Muscle of leg (tissue), 11 donors: ENCODE results near the gene TRIM9. TPM values are rescaled to one million over a fixed set of nuclear protein-coding genes. Genes with fewer than 3 reads are reported as not detected.
"Not testable (repeated sequence)": the region's sequence is repeated elsewhere in the genome, so short reads cannot be mapped to it uniquely, and the experiment has no call there.

Experiments used
- DNase-seq: peaks from one replicate; pipeline ENCODE4 v3.0.0; 2013
- H3K27ac ChIP-seq: one replicate; pipeline ENCODE4 v1.5.1; 2013; ENCODE audit warnings: mild to moderate bottlenecking, low read length, control low read depth
- H3K27me3 ChIP-seq: one replicate; pipeline ENCODE4 v1.6.1; 2013; ENCODE audit warnings: low read length; ENCODE audit not compliant: control insufficient read depth, insufficient read depth
- H3K36me3 ChIP-seq: one replicate; pipeline ENCODE4 v1.6.1; 2013; ENCODE audit warnings: low read length; ENCODE audit not compliant: control insufficient read depth, insufficient read depth
- H3K4me1 ChIP-seq: one replicate; pipeline ENCODE4 v1.6.1; 2013; ENCODE audit warnings: low read length; ENCODE audit not compliant: control insufficient read depth, insufficient read depth
- H3K4me3 ChIP-seq: one replicate; pipeline ENCODE4 v1.5.1; 2013; ENCODE audit warnings: low read length, control low read depth
- H3K9me3 ChIP-seq: replicated peaks from 2 replicates; pipeline ENCODE4 v1.6.1; 2013; ENCODE audit warnings: low read depth, low read length; ENCODE audit not compliant: control insufficient read depth
- WGBS: methylation state at CpG from one replicate; pipeline ENCODE4 v1.1.5; 2013; ENCODE audit warnings: missing lambda C conversion rate; ENCODE audit not compliant: insufficient coverage; 5-methylcytosine and 5-hydroxymethylcytosine counted together
- polyA plus RNA-seq, 8 donors: library from polyadenylated mRNA; unstranded; fragments of 120-200 nt; gene quantifications; one replicate each; pipeline versions ENCODE4 v1.2.1 to v1.2.3, GENCODE V29; 2013; ENCODE audit warnings: inconsistent platforms in 1 of 8, low replicate concordance in 1 of 8; ENCODE audit not compliant: insufficient read length in 8 of 8, insufficient read depth in 1 of 8
- total RNA-seq: library from RNA; stranded (reverse); fragments of 120-200 nt; gene quantifications from one replicate; pipeline ENCODE4 v1.2.4, GENCODE V29; 2013

TRIM9 gene
- total and polyA plus RNA-seq, 9 donors, result 0.29 to 1.9 (median 1.0) TPM

- H3K27me3 ChIP-seq, result no peaks in the 10 kb centered on the region
- H3K4me3 ChIP-seq, result no peak overlapping the region
- no peaks in the 10 kb centered on the region for H3K36me3 ChIP-seq
- 83% methylated on average over 2 of the region's 5 CpGs for WGBS
- no peaks in the 10 kb centered on the region for H3K9me3 ChIP-seq
- H3K4me1 ChIP-seq, result no peaks in the 10 kb centered on the region
- DNase-seq, result no peak
- H3K27ac ChIP-seq, result no peak overlapping the region
Observed at GRCh38 chr14:50974118-50974517, 120.8 kb downstream of the TRIM9 start.

- H3K4me1 ChIP-seq, result no peaks in the 10 kb centered on the region
- no peak overlapping the region for H3K27ac ChIP-seq
- H3K4me3 ChIP-seq, result no peak overlapping the region
- DNase-seq, result no peak
- no peaks in the 10 kb centered on the region for H3K27me3 ChIP-seq
- no peaks in the 10 kb centered on the region for H3K36me3 ChIP-seq
- 79% methylated on average over 10 of the region's 11 CpGs for WGBS
- H3K9me3 ChIP-seq, result no peaks in the 10 kb centered on the region
Observed at GRCh38 chr14:50972734-50973133, 122.2 kb downstream of the TRIM9 start.

GRCh38 chr14:50970886-50971781 is 123.8 kb downstream of the TRIM9 start:
- Histone ChIP-seq H3K4me1 (no peaks in the 10 kb centered on the region), H3K9me3 (no peaks in the 10 kb centered on the region), H3K4me3 (no peak overlapping the region), H3K27me3 (no peaks in the 10 kb centered on the region), H3K36me3 (no peaks in the 10 kb centered on the region), H3K27ac (no peak overlapping the region)
- 93% methylated on average over 2 of the region's 6 CpGs for WGBS
- DNase-seq, result no peak

- DNase-seq, result peak; percentile 41
- Histone ChIP-seq H3K9me3 (no peaks in the 10 kb centered on the region), H3K27me3 (no peaks in the 10 kb centered on the region), H3K4me1 (peaks cover 4% of the 10 kb centered on the region), H3K27ac (no peak overlapping the region), H3K36me3 (no peaks in the 10 kb centered on the region), H3K4me3 (no peak overlapping the region)
- no CpG with 5 or more reads among the region's 2 CpGs for WGBS
Observed at GRCh38 chr14:50967790-50968189, 127.1 kb downstream of the TRIM9 start.

GRCh38 chr14:50967103-50967502 is 127.8 kb downstream of the TRIM9 start:
- no peak for DNase-seq
- Histone ChIP-seq H3K9me3 (no peaks in the 10 kb centered on the region), H3K36me3 (no peaks in the 10 kb centered on the region), H3K27me3 (no peaks in the 10 kb centered on the region), H3K27ac (no peak overlapping the region), H3K4me1 (peaks cover 4% of the 10 kb centered on the region), H3K4me3 (no peak overlapping the region)
- no CpG with 5 or more reads among the region's 3 CpGs for WGBS

- H3K27me3 ChIP-seq, result no peaks in the 10 kb centered on the region
- 34% methylated on average over 2 of the region's 5 CpGs for WGBS
- peaks cover 7% of the 10 kb centered on the region for H3K4me1 ChIP-seq
- no peaks in the 10 kb centered on the region for H3K9me3 ChIP-seq
- H3K36me3 ChIP-seq, result no peaks in the 10 kb centered on the region
- no peak overlapping the region for H3K4me3 ChIP-seq
- H3K27ac ChIP-seq, result no peak overlapping the region
- DNase-seq, result peak; percentile 84
Observed at GRCh38 chr14:50964683-50965390, 130.1 kb downstream of the TRIM9 start.

- H3K4me1 ChIP-seq, result peaks cover 7% of the 10 kb centered on the region
- no peak overlapping the region for H3K27ac ChIP-seq
Observed at GRCh38 chr14:50963919-50964318, 131.0 kb downstream of the TRIM9 start.

GRCh38 chr14:50961605-50962221 is 133.2 kb downstream of the TRIM9 start:
- WGBS, result no CpG with 5 or more reads among the region's 2 CpGs
- Histone ChIP-seq H3K27me3 (no peaks in the 10 kb centered on the region), H3K36me3 (no peaks in the 10 kb centered on the region), H3K27ac (no peak overlapping the region), H3K9me3 (no peaks in the 10 kb centered on the region), H3K4me1 (peaks cover 7% of the 10 kb centered on the region), H3K4me3 (no peak overlapping the region)
- DNase-seq, result peak; percentile 91

More at GRCh38 chr14:50963919-50964318, 131.0 kb downstream of the TRIM9 start:
- Histone ChIP-seq H3K36me3 (no peaks in the 10 kb centered on the region), H3K9me3 (no peaks in the 10 kb centered on the region), H3K4me3 (no peak overlapping the region), H3K27me3 (no peaks in the 10 kb centered on the region)
- DNase-seq, result no peak
- whole genome bisulfite sequencing, result no CpG with 5 or more reads among the region's 5 CpGs

GRCh38 chr14:50957296-50957695 is 137.6 kb downstream of the TRIM9 start:
- Histone ChIP-seq H3K9me3 (no peaks in the 10 kb centered on the region), H3K4me3 (no peak overlapping the region), H3K36me3 (no peaks in the 10 kb centered on the region), H3K27ac (no peak overlapping the region), H3K27me3 (no peaks in the 10 kb centered on the region), H3K4me1 (peaks cover 7% of the 10 kb centered on the region)
- WGBS, result 80% methylated on average over 1 of the region's 3 CpGs
- no peak for DNase-seq

- WGBS, result 96% methylated on average over 23 of the region's 32 CpGs
- H3K36me3 ChIP-seq, H3K9me3 ChIP-seq, H3K4me1 ChIP-seq, H3K27me3 ChIP-seq, H3K4me3 ChIP-seq, H3K27ac ChIP-seq, DNase-seq: not testable (repeated sequence)
Observed at GRCh38 chr14:50956421-50956820, 138.5 kb downstream of the TRIM9 start.
